ENCODE measurements around the gene GPC5. TPM values are rescaled to one million over a fixed set of nuclear protein-coding genes. Genes with fewer than 3 reads are reported as not detected.
"Not testable (repeated sequence)": the region's sequence is repeated elsewhere in the genome, so short reads cannot be mapped to it uniquely, and the experiment has no call there.

Gene GPC5
- total RNA-seq, 1 donor from 2014 or later, result 10.2 TPM

DNA sequence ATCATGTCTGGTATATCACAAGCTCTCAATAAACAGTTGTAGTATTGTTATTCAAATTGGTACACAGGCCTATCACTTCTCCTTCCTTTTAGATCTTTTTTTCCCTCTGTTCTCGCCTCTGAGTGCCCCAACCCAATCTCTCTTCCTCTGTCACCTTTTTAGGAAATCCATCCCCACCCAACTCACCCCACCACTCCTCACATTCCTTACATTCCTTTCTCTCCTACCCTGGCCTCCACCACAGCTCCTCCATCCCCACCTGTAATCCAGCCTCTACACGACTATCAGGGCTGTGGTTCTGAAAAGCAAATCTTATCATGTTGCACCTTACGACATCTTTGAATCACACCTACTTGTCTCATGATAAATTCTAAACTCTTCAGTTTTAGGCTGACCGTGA, 1282.8 kb downstream of the GPC5 start:
- H3K27me3 Mint-ChIP-seq (ENCODE audit: unreplicated experiment), result peaks cover 1% of the 10 kb centered on the region
- H3K27ac Mint-ChIP-seq (ENCODE audit: unreplicated experiment), result no peak overlapping the region
- no peaks in the 10 kb centered on the region for H3K9me3 Mint-ChIP-seq (ENCODE audit: unreplicated experiment)
- TF ChIP-seq, protein P1, sequence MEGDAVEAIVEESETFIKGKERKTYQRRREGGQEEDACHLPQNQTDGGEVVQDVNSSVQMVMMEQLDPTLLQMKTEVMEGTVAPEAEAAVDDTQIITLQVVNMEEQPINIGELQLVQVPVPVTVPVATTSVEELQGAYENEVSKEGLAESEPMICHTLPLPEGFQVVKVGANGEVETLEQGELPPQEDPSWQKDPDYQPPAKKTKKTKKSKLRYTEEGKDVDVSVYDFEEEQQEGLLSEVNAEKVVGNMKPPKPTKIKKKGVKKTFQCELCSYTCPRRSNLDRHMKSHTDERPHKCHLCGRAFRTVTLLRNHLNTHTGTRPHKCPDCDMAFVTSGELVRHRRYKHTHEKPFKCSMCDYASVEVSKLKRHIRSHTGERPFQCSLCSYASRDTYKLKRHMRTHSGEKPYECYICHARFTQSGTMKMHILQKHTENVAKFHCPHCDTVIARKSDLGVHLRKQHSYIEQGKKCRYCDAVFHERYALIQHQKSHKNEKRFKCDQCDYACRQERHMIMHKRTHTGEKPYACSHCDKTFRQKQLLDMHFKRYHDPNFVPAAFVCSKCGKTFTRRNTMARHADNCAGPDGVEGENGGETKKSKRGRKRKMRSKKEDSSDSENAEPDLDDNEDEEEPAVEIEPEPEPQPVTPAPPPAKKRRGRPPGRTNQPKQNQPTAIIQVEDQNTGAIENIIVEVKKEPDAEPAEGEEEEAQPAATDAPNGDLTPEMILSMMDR (IDR thresholded peaks at IDR 0.05; ENCODE audit: partially characterized antibody, unreplicated experiment), result no peak
- no peaks in the 10 kb centered on the region for H3K4me1 Mint-ChIP-seq (ENCODE audit: low read depth, unreplicated experiment)
- H3K36me3 Mint-ChIP-seq (ENCODE audit: unreplicated experiment), result no peaks in the 10 kb centered on the region
- H3K4me3 Mint-ChIP-seq (ENCODE audit: unreplicated experiment), result no peak overlapping the region
- DNase-seq, result no peak

DNA sequence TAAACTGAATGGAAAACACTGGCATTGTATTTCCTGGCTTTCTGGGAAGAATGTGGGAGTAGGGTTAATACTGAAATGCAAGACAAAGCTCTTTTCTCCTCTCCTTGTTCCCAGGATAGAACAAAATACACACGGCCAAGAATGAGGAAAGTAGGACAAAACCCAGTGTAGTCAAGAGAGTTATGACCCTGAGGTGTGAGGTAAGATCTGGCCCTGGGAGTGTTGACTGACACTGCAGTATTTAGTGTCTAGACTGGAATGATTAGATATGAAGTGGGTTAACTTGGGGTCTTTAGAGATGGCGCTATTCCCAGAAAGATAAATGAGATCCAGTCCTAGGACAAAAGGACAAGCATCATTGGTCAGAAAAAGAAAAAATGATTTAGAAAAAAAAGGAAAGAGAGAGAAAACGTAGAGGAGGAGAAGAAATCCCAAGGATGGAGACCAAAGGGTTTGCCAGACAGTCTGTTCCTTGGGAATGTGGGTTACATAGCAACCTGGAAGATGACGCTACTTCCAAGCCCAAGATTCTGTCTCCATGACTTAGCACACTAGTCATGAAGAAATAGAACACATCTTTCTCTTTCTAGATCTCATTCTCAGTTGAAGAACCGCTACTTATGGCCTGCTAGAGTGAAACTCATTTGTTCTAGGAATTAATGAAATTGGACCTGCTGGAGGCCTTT, 1284.6 kb downstream of the GPC5 start:
- Mint-ChIP-seq H3K36me3 (ENCODE audit: unreplicated experiment) (no peaks in the 10 kb centered on the region), H3K9me3 (ENCODE audit: unreplicated experiment) (no peaks in the 10 kb centered on the region), H3K4me1 (ENCODE audit: low read depth, unreplicated experiment) (no peaks in the 10 kb centered on the region), H3K27me3 (ENCODE audit: unreplicated experiment) (peaks cover 1% of the 10 kb centered on the region), H3K27ac (ENCODE audit: unreplicated experiment) (no peak overlapping the region), H3K4me3 (ENCODE audit: unreplicated experiment) (no peak overlapping the region)
- TF ChIP-seq, protein P1 (IDR thresholded peaks at IDR 0.05; ENCODE audit: partially characterized antibody, unreplicated experiment), result no peak
- DNase-seq, result no peak

DNA sequence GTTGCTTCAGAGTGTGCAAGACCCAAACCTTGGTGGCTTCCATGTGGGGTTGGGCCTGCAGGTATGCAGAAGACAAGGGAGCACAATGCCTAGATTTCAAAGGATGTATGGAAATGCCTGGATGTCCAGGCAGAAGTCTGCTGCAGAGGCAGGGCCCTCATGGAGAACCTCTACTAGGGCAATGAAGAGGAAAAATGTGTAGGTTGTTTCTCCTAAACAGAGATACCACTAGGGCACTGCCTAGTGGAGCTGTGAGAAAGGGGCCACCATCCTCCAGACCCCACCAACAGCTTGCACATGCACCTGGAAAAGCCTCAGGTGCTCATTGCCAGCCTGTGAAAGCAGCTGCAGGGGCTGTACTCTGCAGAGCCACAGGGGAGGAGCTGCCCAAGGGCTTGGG, 1295.6 kb downstream of the GPC5 start:
- Mint-ChIP-seq H3K4me1 (ENCODE audit: low read depth, unreplicated experiment) (no peaks in the 10 kb centered on the region), H3K9me3 (ENCODE audit: unreplicated experiment) (peaks cover 2% of the 10 kb centered on the region), H3K27me3 (ENCODE audit: unreplicated experiment) (no peaks in the 10 kb centered on the region), H3K27ac (ENCODE audit: unreplicated experiment) (no peak overlapping the region), H3K4me3 (ENCODE audit: unreplicated experiment) (no peak overlapping the region), H3K36me3 (ENCODE audit: unreplicated experiment) (peaks cover 22% of the 10 kb centered on the region)
- no peak for DNase-seq
- TF ChIP-seq, protein P1 (IDR thresholded peaks at IDR 0.05; ENCODE audit: partially characterized antibody, unreplicated experiment), result no peak

DNA sequence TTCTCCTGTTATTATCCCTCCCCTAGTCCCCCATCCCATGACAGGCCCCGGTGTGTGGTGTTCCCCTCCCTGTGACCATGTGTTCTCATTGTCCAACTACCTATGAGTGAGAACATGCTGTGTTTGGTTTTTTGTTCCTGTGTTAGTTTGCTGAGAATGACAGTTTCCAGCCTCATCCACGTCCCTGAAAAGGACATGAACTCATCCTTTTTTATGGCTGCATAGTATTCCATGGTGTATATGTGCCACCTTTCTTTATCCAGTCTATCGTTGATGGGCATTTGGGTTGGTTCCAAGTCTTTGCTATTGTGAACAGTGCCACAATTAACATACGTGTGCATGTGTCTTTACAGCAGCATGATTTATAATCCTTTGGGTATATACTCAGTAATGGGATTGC, 1297.4 kb downstream of the GPC5 start:
- H3K36me3 Mint-ChIP-seq (ENCODE audit: unreplicated experiment), result peaks cover 22% of the 10 kb centered on the region
- DNase-seq; H3K27ac Mint-ChIP-seq (ENCODE audit: unreplicated experiment); H3K4me3 Mint-ChIP-seq (ENCODE audit: unreplicated experiment); H3K9me3 Mint-ChIP-seq (ENCODE audit: unreplicated experiment); H3K4me1 Mint-ChIP-seq (ENCODE audit: low read depth, unreplicated experiment); H3K27me3 Mint-ChIP-seq (ENCODE audit: unreplicated experiment): not testable (repeated sequence)

DNA sequence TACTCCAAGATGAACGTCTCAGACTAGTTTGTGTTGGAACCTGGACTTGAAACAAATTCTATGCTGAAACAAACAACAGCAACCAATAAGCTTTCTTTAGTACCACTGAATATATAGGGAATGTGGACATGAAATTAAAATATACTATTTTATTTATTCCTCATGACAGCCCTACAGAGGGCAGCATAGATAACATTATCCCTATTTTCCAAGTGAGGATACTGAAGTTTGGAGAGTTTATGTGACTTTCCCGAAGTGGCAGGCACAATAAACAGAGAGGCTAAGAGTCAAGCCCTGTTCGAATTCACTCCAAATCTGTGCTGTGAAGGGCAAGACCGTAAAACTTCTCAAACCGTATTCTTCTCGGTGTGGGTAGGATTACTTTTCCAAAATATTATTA, 1318.3 kb downstream of the GPC5 start:
- no peaks in the 10 kb centered on the region for H3K9me3 Mint-ChIP-seq (ENCODE audit: unreplicated experiment)
- TF ChIP-seq, protein P1 (IDR thresholded peaks at IDR 0.05; ENCODE audit: partially characterized antibody, unreplicated experiment), result no peak
- no peaks in the 10 kb centered on the region for H3K36me3 Mint-ChIP-seq (ENCODE audit: unreplicated experiment)
- no peak overlapping the region for H3K4me3 Mint-ChIP-seq (ENCODE audit: unreplicated experiment)
- H3K4me1 Mint-ChIP-seq (ENCODE audit: low read depth, unreplicated experiment), result peaks cover under 1% of the 10 kb centered on the region
- H3K27ac Mint-ChIP-seq (ENCODE audit: unreplicated experiment), result no peak overlapping the region
- no peak for DNase-seq
- no peaks in the 10 kb centered on the region for H3K27me3 Mint-ChIP-seq (ENCODE audit: unreplicated experiment)

Data from glutamatergic neuron (in vitro differentiated cells).